Panc1 (cell line): ENCODE measurements around the gene MAP1B. TPM values are rescaled to one million over a fixed set of nuclear protein-coding genes. Genes with fewer than 3 reads are reported as not detected.

ENCODE experiments used
- ATAC-seq: fragments of 200-7000 bp; cut with Tn5 transposase; 2 replicates; pipeline ENCODE4 v1.9.1; 2020; ENCODE audit warnings: mild to moderate bottlenecking, moderate library complexity
- BruUV-seq: library from RNA; stranded (reverse); fragments of 400-500 nt; replicated peaks from 2 replicates; lab custom pipeline; 2021; lab: Mats Ljungman, UMichigan
- CTCF ChIA-PET: fragments of 300-600 bp; sonication (Branson Sonifier 250); formaldehyde crosslinking; loops from one replicate; lab custom pipeline; 2022; ENCODE audit warnings: antibody characterized with exemption; lab: Charles Lee
- POLR2A ChIA-PET: fragments of 300-600 bp; sonication (Branson Sonifier 250); formaldehyde crosslinking; loops from one replicate; lab custom pipeline; 2022; ENCODE audit warnings: antibody characterized with exemption; lab: Charles Lee
- DNase-seq: peaks from one replicate; pipeline ENCODE4 v3.0.0-alpha.2; 2010; ENCODE audit warnings: low read depth, low spot score
- H3K27ac ChIP-seq: 2 replicates; pipeline ENCODE4 v1.5.1; 2011; ENCODE audit warnings: mild to moderate bottlenecking, low read length, inconsistent platforms
- H3K27me3 ChIP-seq: fragments of 200-500 bp; sonication (Bioruptor generic); 2 replicates; pipeline ENCODE4 v1.6.0; 2014; ENCODE audit warnings: low read length, inconsistent platforms; ENCODE audit not compliant: control insufficient read depth, insufficient read depth
- H3K36me3 ChIP-seq: fragments of 200-500 bp; sonication (Bioruptor generic); 2 replicates; pipeline ENCODE4 v1.5.1; 2014; ENCODE audit warnings: inconsistent platforms, mild to moderate bottlenecking, low read length, moderate library complexity; ENCODE audit not compliant: control insufficient read depth, insufficient read depth
- H3K4me1 ChIP-seq: 2 replicates; pipeline ENCODE4 v1.5.1; 2011; ENCODE audit warnings: inconsistent platforms, mild to moderate bottlenecking, low read length, moderate library complexity; ENCODE audit not compliant: control insufficient read depth, insufficient read depth
- H3K4me3 ChIP-seq, 2 experiments: 2 replicates each; pipeline ENCODE4 v1.5.1; 2011 to 2012; ENCODE audit warnings: low read depth in 2 of 2, low read length in 2 of 2, mild to moderate bottlenecking in 2 of 2, inconsistent platforms in 1 of 2, moderate library complexity in 1 of 2
- H3K9me3 ChIP-seq: fragments of 200-500 bp; sonication (Bioruptor generic); 2 replicates; pipeline ENCODE4 v1.5.1; 2014; ENCODE audit warnings: low read depth, mild to moderate bottlenecking, inconsistent platforms, low read length, moderate library complexity; ENCODE audit not compliant: control insufficient read depth, insufficient read depth
- POLR2AphosphoS5 ChIP-seq: IDR thresholded peaks from 2 replicates; pipeline ENCODE4 v1.6.1; 2012; ENCODE audit warnings: mild to moderate bottlenecking, low read depth, low read length, moderate library complexity
- SIN3A ChIP-seq: IDR thresholded peaks from 2 replicates; pipeline ENCODE4 v1.6.1; 2012; ENCODE audit warnings: low read depth, mild to moderate bottlenecking, low read length, moderate library complexity, borderline replicate concordance; ENCODE audit not compliant: insufficient read depth
- TCF7L2 ChIP-seq: IDR thresholded peaks from 2 replicates; pipeline ENCODE4 v1.6.1; 2011; ENCODE audit warnings: mild to moderate bottlenecking, low read depth, low read length, inconsistent platforms
- in situ Hi-C: cut with HindIII; loops from 2 replicates; pipeline ENCODE4 v1.10.0; 2016; ENCODE audit warnings: low sequenced_read_pairs, low pct_unique_long_range_greater_than_20kb
- intact Hi-C: fragments of 100-400 bp; cut with micrococcal nuclease; formaldehyde crosslinking; loops from one replicate; pipeline ENCODE4 v1.10.0; 2022; ENCODE audit not compliant: unreplicated experiment
- total RNA-seq: library from RNA; stranded (reverse); gene quantifications from one replicate; pipeline ENCODE4 v1.2.1, GENCODE V29; 2021; ENCODE audit not compliant: unreplicated experiment
- TF ChIP-seq, protein P1 (sequence below), 2 experiments: IDR thresholded peaks; 2 replicates each; pipeline ENCODE4 v1.6.1; 2011 to 2012; ENCODE audit warnings: low read depth in 2 of 2, control low read depth in 1 of 2, low read length in 1 of 2, mild to moderate bottlenecking in 1 of 2, moderate library complexity in 1 of 2; ENCODE audit not compliant: insufficient read depth in 1 of 2
- TF ChIP-seq, protein P2 (sequence below): fragments of 450-650 bp; IDR thresholded peaks from 2 replicates; pipeline ENCODE4 v1.5.1; 2017; ENCODE audit warnings: mild to moderate bottlenecking

MAP1B gene
- total RNA-seq, 1 experiment from 2014 or later = 82.3 TPM

DNA sequence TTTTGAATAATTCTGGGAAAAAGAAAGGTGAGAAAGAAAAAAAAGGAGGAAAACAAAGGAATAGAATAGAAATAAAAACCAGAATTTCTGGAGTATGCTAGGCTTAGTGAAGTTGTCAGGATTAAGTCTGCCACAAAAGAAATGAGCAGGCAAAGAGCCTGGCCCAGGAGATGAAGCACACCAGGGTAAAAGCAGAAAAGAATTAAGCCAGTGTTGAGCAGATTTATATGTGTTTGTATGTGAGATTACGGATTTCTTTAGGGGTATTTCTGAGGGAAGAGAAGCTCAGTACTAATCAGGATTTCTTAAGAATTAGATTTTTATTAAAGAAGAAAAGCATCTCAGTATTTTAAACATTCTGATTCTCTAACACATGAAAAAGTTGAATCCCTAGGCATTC, 138.3 kb downstream of the MAP1B start:
- Histone ChIP-seq H3K27me3 (no peaks in the 10 kb centered on the region), H3K4me3 (no peak overlapping the region), H3K9me3 (no peaks in the 10 kb centered on the region), H3K27ac (peak overlapping the region; percentile 29; the same call in 1 of the 2 replicates), H3K4me1 (peaks cover 37% of the 10 kb centered on the region), H3K36me3 (no peaks in the 10 kb centered on the region)
- POLR2A ChIA-PET = no interaction called here
- intact Hi-C loops (no loop called here), in situ Hi-C loops (no loop called here)
- CTCF ChIA-PET = interaction anchor here (0.6 kb wide), 1 partner anchor 520 kb away, joined by 3 read pairs; no protein-coding TSS in a partner anchor
- TF ChIP-seq, protein P1, sequence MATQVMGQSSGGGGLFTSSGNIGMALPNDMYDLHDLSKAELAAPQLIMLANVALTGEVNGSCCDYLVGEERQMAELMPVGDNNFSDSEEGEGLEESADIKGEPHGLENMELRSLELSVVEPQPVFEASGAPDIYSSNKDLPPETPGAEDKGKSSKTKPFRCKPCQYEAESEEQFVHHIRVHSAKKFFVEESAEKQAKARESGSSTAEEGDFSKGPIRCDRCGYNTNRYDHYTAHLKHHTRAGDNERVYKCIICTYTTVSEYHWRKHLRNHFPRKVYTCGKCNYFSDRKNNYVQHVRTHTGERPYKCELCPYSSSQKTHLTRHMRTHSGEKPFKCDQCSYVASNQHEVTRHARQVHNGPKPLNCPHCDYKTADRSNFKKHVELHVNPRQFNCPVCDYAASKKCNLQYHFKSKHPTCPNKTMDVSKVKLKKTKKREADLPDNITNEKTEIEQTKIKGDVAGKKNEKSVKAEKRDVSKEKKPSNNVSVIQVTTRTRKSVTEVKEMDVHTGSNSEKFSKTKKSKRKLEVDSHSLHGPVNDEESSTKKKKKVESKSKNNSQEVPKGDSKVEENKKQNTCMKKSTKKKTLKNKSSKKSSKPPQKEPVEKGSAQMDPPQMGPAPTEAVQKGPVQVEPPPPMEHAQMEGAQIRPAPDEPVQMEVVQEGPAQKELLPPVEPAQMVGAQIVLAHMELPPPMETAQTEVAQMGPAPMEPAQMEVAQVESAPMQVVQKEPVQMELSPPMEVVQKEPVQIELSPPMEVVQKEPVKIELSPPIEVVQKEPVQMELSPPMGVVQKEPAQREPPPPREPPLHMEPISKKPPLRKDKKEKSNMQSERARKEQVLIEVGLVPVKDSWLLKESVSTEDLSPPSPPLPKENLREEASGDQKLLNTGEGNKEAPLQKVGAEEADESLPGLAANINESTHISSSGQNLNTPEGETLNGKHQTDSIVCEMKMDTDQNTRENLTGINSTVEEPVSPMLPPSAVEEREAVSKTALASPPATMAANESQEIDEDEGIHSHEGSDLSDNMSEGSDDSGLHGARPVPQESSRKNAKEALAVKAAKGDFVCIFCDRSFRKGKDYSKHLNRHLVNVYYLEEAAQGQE (IDR thresholded peaks at IDR 0.05; ENCODE audit: insufficient read depth in 1 of 2, low read depth in 2 of 2, low read length in 1 of 2) = no peak
- no peak for TF ChIP-seq SIN3A
- TF ChIP-seq TCF7L2 = no peak
- TF ChIP-seq, protein P2, sequence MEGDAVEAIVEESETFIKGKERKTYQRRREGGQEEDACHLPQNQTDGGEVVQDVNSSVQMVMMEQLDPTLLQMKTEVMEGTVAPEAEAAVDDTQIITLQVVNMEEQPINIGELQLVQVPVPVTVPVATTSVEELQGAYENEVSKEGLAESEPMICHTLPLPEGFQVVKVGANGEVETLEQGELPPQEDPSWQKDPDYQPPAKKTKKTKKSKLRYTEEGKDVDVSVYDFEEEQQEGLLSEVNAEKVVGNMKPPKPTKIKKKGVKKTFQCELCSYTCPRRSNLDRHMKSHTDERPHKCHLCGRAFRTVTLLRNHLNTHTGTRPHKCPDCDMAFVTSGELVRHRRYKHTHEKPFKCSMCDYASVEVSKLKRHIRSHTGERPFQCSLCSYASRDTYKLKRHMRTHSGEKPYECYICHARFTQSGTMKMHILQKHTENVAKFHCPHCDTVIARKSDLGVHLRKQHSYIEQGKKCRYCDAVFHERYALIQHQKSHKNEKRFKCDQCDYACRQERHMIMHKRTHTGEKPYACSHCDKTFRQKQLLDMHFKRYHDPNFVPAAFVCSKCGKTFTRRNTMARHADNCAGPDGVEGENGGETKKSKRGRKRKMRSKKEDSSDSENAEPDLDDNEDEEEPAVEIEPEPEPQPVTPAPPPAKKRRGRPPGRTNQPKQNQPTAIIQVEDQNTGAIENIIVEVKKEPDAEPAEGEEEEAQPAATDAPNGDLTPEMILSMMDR = no peak
- TF ChIP-seq POLR2AphosphoS5 = no peak
- BruUV-seq = no TSS peak
- ATAC-seq (no peak), DNase-seq (no peak)

DNA sequence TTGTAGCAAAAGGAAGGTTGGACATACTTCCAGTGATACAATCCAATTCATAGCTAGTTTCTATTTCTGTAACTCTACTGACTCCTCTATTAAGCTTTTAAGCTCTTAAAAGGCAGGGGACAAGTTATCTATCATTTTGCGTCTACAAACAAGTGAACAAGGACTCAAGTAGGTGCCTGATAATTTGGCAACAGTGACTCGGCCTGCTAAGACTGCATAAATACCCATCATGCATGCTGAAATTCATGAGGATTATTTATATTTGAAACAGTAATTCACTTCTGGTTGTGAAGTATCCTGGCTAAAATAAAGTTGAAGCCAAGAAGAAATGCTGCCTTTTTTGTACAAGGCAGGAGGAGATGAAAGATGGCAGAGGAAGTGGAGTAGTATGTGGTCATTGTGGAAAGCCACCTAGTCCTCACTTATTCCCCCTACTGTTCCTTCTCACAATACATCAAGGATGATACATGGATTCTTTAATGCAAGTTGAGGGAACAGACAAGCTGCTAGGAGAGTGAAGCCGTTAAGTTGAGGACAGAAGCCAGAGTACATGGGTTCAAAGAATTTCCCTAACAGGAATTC, 138.8 kb downstream of the MAP1B start:
- Histone ChIP-seq H3K4me3 (no peak overlapping the region), H3K9me3 (no peaks in the 10 kb centered on the region), H3K36me3 (no peaks in the 10 kb centered on the region), H3K4me1 (peaks cover 37% of the 10 kb centered on the region), H3K27ac (peak overlapping the region; percentile 13; the same call in 1 of the 2 replicates), H3K27me3 (no peaks in the 10 kb centered on the region)
- BruUV-seq = no TSS peak
- ChIA-PET POLR2A (no interaction called here), CTCF (no interaction called here)
- TF ChIP-seq, protein P2 = peak; percentile 57
- no peak for TF ChIP-seq POLR2AphosphoS5
- ATAC-seq (no peak; the same call in 1 of the 2 replicates), DNase-seq (no peak)
- intact Hi-C loops = no loop called here
- in situ Hi-C loops = no loop called here
